IPS-11a (cell line): ENCODE measurements around the gene C19orf85.

Experiments used
- H3K4me3 ChIP-seq: one replicate; pipeline ENCODE4 v1.5.1; 2013; ENCODE audit warnings: low read depth, low read length, control low read depth

The C19orf85 gene

GRCh38 chr19:55489711-55490477, 25.3 kb upstream of the C19orf85 start:
- no peak overlapping the region for H3K4me3 ChIP-seq

GRCh38 chr19:55488986-55489710, 24.6 kb upstream of the C19orf85 start:
- H3K4me3 ChIP-seq: no peak overlapping the region

- no peak within 1 kb of the TSS for H3K4me3 ChIP-seq
Observed at GRCh38 chr19:55487924-55488687, 23.6 kb upstream of the C19orf85 start, which contains the start of gene SSC5D. Gene SSC5D (plus strand): TSS chr19:55488436. CDS start chr19:55488590, 154 bp downstream.

- no peak overlapping the region for H3K4me3 ChIP-seq
Observed at GRCh38 chr19:55486971-55487923, 22.7 kb upstream of the C19orf85 start.

DNA sequence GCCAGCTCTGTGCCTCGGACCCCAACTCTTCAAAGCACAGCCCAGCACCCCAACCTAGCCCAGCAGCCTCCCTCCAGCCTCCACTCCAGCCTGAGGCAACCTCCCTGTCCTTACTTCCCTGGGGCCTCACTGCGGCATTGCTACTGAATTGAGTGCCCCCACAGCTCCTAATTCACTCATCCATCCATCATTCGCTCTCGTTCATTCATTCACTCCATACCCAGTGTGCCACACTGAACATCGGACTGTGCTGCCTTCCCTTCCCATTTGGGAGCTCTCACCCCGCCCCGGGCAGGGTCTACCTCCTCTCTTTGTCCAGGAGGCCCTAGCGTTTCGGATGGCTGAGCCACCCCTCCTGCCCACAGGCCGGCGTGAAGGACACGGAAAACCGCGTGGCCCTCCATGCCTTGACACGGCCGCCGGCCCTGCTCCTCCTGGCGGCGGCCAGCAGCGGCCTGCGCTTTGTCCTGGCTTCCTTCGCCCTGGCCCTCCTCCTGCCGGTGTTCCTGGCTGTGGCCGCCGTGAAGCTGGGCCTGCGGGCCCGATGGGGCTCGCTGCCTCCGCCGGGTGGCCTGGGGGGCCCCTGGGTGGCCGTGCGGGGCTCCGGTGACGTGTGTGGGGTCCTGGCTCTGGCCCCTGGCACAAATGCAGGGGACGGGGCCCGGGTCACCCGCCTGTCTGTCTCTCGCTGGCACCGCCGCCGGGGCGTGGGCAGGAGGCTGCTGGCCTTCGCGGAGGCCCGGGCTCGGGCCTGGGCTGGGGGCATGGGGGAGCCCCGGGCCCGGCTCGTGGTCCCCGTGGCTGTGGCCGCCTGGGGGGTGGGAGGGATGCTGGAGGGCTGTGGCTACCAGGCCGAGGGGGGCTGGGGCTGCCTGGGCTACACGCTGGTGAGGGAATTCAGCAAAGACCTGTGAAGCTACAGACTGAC, 21.8 kb upstream of the C19orf85 start:
- H3K4me3 ChIP-seq: no peak overlapping the region

DNA sequence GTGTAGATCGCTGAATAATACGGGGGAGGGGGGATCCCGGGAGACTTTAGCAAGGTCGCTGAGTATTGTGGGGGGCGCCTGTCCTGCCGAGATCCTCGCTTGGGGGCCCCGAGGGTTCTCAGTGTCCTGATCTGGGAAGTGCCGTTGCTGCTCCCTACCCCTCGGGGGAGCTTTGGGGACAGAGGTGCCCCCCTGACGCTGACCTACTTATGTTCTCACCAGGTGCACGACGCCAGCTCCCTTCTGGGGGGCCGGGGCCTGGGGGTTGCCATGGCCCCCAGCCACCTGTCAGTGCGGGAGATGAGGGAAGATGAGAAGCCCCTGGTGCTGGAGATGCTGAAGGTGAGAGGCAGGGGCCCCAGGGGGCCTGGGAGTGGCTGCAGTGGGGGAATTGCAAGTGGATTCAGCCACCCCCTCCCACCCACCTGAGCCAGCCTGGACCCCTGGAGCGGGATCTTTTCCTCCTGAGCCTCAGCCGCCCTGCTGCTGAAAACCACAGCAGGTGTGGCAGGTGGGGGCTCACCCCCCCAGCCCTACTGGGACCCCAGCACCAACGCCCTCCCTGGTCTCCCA, 21.0 kb upstream of the C19orf85 start:
- peak overlapping the region; percentile 72 for H3K4me3 ChIP-seq

GRCh38 chr19:55484593-55485438, 20.3 kb upstream of the C19orf85 start, which contains the start of gene NAT14:
Gene NAT14 (plus strand): TSS chr19:55485188. CDS start chr19:55485709, 521 bp downstream.
- H3K4me3 ChIP-seq: peak within 1 kb of the TSS; percentile 72

GRCh38 chr19:55483706-55484592, 19.4 kb upstream of the C19orf85 start:
- H3K4me3 ChIP-seq: peak overlapping the region; percentile 72

- H3K4me3 ChIP-seq: no peak overlapping the region
Observed at GRCh38 chr19:55482967-55483705, 18.6 kb upstream of the C19orf85 start.

GRCh38 chr19:55482156-55482961, 17.8 kb upstream of the C19orf85 start:
- no peak overlapping the region for H3K4me3 ChIP-seq

DNA sequence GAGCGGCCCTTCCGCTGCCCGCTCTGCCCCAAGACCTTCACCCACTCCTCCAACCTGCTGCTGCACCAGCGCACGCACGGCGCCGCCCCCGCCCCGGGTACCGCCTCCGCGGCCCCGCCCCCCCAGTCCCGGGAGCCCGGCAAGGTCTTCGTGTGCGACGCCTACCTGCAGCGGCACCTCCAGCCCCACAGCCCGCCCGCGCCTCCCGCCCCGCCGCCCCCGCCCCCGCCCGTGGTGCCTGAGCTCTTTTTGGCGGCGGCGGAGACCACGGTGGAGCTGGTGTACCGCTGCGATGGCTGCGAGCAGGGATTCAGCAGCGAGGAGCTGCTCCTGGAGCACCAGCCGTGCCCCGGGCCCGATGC, 17.2 kb upstream of the C19orf85 start:
- no peak overlapping the region for H3K4me3 ChIP-seq

- no peak overlapping the region for H3K4me3 ChIP-seq
Observed at GRCh38 chr19:55481148-55481793, 16.7 kb upstream of the C19orf85 start.

- no peak overlapping the region for H3K4me3 ChIP-seq
Observed at GRCh38 chr19:55479451-55480230, 15.1 kb upstream of the C19orf85 start.

DNA sequence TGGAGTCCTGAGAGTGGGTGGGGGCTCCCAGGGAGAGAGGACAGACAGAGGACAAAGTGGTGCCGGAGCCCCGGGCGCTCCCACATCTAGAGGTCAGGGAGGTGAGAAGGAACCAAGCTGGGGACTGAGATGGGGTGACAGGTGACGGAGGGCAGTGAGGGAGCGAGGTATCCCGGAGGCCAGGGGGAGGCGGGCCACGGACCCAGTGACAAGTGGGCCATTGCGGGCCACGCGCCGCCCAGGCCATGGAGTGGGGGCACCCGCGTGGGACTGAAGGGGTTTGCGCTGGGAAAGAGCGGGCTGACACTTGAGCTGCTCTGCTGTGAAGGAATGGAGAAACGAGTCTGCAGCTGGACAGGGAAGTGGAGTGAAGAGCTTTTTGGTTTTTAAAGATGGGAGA, 14.5 kb upstream of the C19orf85 start:
- no peak overlapping the region for H3K4me3 ChIP-seq
